ENCODE data around the gene CHIC2. TPM values are rescaled to one million over a fixed set of nuclear protein-coding genes. Genes with fewer than 3 reads are reported as not detected.

The CHIC2 gene
- total RNA-seq, 1 donor from 2014 or later, result 12.8 TPM

GRCh38 chr4:53961351-53961750 lies 103.1 kb downstream of the CHIC2 start:
- Histone ChIP-seq H3K4me3 (no peak overlapping the region), H3K4me2 (no peak overlapping the region), H3K4me1 (peaks cover 33% of the 10 kb centered on the region), H3K79me2 (ENCODE audit: low read depth) (no peaks in the 10 kb centered on the region), H4K20me1 (ENCODE audit: low read depth) (no peaks in the 10 kb centered on the region), H2AFZ (replicated peaks) (no peak overlapping the region), H3F3A (ENCODE audit: low read depth) (peaks cover 24% of the 10 kb centered on the region), H3K9ac (no peak overlapping the region), H3K27ac (no peak overlapping the region), H3K9me3 (ENCODE audit: low read depth) (no peaks in the 10 kb centered on the region), H3K36me3 (no peaks in the 10 kb centered on the region), H3K27me3 (peaks cover 11% of the 10 kb centered on the region)
- no peak for DNase-seq (ENCODE audit: low spot score)
- H3K4me3 Mint-ChIP-seq, result no peak overlapping the region
- no peak overlapping the region for H3K27ac Mint-ChIP-seq
- H3K4me1 Mint-ChIP-seq, result peaks cover 67% of the 10 kb centered on the region
- TF ChIP-seq EZH2phosphoT487 (IDR thresholded peaks at IDR 0.05) (no peak), CTCF (IDR thresholded peaks at IDR 0.05) (no peak), EZH2 (IDR thresholded peaks at IDR 0.05) (no peak)
- no peaks in the 10 kb centered on the region for H3K9me3 Mint-ChIP-seq
- H3K27me3 Mint-ChIP-seq (ENCODE audit: insufficient read depth, low read depth), result peaks cover 3% of the 10 kb centered on the region
- H3K36me3 Mint-ChIP-seq, result no peaks in the 10 kb centered on the region

- Histone ChIP-seq H3K4me2 (no peak overlapping the region), H3K27ac (no peak overlapping the region), H2AFZ (replicated peaks) (no peak overlapping the region), H3K79me2 (ENCODE audit: low read depth) (no peaks in the 10 kb centered on the region), H3F3A (ENCODE audit: low read depth) (peaks cover 24% of the 10 kb centered on the region), H3K9me3 (ENCODE audit: low read depth) (no peaks in the 10 kb centered on the region), H3K4me1 (peaks cover 33% of the 10 kb centered on the region), H3K27me3 (peaks cover 6% of the 10 kb centered on the region), H3K9ac (no peak overlapping the region), H3K36me3 (no peaks in the 10 kb centered on the region), H3K4me3 (no peak overlapping the region), H4K20me1 (ENCODE audit: low read depth) (no peaks in the 10 kb centered on the region)
- Mint-ChIP-seq H3K4me3 (no peak overlapping the region), H3K36me3 (no peaks in the 10 kb centered on the region), H3K27ac (no peak overlapping the region), H3K4me1 (peaks cover 72% of the 10 kb centered on the region), H3K27me3 (ENCODE audit: insufficient read depth, low read depth) (peaks cover 2% of the 10 kb centered on the region), H3K9me3 (no peaks in the 10 kb centered on the region)
- TF ChIP-seq EZH2phosphoT487 (IDR thresholded peaks at IDR 0.05) (no peak), EZH2 (IDR thresholded peaks at IDR 0.05) (no peak), CTCF (IDR thresholded peaks at IDR 0.05) (no peak)
- DNase-seq (ENCODE audit: low spot score), result no peak
These were observed 103.6 kb downstream of the CHIC2 start for GRCh38 chr4:53960843-53961242.

Small RNA genes within 50 kb of the gene (small RNA-seq; reads per million reads assigned to genes)
- gene AC110792.1 (not detected), gene AC110792.3 (not detected)

Other genes with a start within 250 kb of the CHIC2 start
- gene GSX2, start 35.6 kb upstream of the CHIC2 start, total RNA-seq (ENCODE audit: low replicate concordance), result 0.59 TPM in 1 of 2 replicates, not detected in the other
- gene PDGFRA, start 164.7 kb upstream of the CHIC2 start, total RNA-seq (ENCODE audit: low replicate concordance), result 1.8 and 2.1 TPM in 2 replicates